ENCODE measurements around the gene SRC.

DNA sequence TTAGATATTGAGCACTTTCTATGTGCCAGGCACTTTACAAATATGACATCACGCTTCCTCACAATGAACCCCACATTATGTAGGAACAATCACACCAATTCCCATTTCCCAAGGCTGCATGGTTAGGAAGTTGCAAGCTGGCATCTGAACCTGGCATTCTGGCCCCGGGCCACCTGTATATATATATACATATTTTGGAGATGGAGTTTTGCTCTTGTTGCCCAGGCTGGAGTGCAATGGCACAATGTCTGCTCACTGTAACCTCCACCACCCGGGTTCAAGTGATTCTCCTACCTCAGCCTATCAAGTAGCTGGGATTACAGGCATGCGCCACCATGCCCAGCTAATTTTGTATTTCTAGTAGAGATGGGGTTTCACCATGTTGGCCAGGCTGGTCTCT, 30.4 kb downstream of the SRC start:
- TF ChIP-seq, protein P1, sequence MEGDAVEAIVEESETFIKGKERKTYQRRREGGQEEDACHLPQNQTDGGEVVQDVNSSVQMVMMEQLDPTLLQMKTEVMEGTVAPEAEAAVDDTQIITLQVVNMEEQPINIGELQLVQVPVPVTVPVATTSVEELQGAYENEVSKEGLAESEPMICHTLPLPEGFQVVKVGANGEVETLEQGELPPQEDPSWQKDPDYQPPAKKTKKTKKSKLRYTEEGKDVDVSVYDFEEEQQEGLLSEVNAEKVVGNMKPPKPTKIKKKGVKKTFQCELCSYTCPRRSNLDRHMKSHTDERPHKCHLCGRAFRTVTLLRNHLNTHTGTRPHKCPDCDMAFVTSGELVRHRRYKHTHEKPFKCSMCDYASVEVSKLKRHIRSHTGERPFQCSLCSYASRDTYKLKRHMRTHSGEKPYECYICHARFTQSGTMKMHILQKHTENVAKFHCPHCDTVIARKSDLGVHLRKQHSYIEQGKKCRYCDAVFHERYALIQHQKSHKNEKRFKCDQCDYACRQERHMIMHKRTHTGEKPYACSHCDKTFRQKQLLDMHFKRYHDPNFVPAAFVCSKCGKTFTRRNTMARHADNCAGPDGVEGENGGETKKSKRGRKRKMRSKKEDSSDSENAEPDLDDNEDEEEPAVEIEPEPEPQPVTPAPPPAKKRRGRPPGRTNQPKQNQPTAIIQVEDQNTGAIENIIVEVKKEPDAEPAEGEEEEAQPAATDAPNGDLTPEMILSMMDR (IDR thresholded peaks at IDR 0.05; ENCODE audit: insufficient read depth, low read length, poor library complexity, severe bottlenecking): no peak
- no peak for TF ChIP-seq EZH2phosphoT487 (conservative IDR thresholded peaks at IDR 0.05; ENCODE audit: low read length)

All from SU-DHL-6 (cell line).